Stimulated activated CD4-positive, alpha-beta T cell treated with anti-CD3 and anti-CD28 coated beads, Interleukin-12 subunit alpha, Interleukin-12 subunit beta, amount 100 ng/mL, for 24 hours (primary cell): ENCODE results near the gene OPCML.
A peak's percentile ranks its signal among the peaks of the same experiment; 100 is the strongest.

Experiments used
- DNase-seq, 2 experiments: peaks; one replicate each; pipeline ENCODE4 v3.0.0-alpha.2; 2020; ENCODE audit warnings: low read depth in 2 of 2

Gene OPCML

DNA sequence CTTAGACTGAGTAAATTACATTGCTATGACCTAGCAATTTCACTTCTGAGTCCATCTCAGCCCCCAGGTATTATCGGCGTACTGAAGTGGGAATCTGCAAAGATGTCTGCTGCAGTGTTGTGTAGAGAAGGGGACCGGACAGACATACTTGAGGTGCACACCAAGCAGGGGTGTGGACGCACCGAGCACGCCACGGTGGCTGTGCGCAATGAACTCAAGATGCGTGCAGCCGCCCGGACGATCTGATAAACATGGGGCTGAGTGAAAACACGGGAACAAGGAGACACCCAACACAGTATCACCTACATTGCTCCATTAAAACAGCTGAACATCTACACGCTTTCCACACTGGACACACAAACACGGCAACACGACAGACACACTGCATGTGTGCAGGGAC, 454.3 kb downstream of the OPCML start:
- DNase-seq, result no peak

GRCh38 chr11:133075351-133075750, 456.9 kb downstream of the OPCML start:
- no peak for DNase-seq

DNA sequence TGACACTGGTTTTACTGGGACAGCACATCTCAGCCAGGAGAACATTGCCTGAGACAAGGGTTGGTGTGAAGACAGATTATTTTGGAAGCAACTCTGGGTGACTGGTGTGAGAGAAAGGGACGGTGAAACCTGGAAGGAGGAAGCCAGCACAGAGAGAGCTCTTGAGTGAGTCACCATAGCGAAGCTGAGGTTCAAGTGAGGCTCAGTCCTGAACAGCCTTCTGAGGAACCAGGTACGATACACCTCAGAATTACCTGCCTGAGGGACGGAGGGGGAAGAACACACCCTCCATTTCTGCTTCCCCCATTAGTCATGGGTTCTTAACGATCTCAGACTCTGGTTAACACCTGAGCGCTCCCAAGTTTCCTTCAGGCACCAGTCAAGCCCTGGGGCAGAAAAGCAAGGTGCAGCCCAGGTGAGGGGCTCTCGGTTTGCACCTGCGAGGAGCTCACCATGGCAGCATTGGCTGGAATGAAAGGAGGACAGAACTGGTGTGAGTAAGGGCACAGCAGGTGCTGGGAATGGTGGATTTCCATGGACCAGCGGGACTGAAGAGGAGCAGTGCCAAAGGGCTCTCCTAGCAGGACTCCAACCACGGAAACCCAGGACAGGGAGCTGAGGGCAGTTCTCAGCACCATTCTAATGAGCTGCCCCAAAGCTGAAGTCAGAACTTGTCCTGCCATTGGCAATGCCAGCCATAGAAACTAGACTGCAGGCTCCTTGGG, 459.3 kb downstream of the OPCML start:
- no peak for DNase-seq

DNA sequence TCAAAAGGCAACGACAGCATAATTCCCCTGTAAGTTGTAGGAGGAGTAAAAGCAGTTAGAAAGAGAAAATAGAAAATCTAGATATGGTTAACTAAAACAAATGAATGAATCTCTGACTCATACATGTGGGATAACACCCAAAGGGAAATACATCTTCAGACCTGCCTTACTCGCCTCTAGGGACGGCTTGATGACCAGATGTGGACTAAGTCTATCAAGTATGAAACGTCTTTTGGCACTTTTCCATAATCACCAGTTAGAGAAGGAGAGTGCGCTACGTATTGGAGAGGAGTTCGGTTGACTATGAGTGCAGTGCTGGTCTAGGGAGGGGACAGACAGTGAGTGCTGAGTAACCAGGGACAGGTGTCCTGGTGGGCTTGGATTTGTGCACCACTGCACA, 459.9 kb downstream of the OPCML start:
- DNase-seq, result no peak

GRCh38 chr11:133070791-133071190, 461.5 kb downstream of the OPCML start:
- no peak for DNase-seq

- no peak for DNase-seq
Measured at GRCh38 chr11:133070021-133070713, 462.1 kb downstream of the OPCML start.

DNA sequence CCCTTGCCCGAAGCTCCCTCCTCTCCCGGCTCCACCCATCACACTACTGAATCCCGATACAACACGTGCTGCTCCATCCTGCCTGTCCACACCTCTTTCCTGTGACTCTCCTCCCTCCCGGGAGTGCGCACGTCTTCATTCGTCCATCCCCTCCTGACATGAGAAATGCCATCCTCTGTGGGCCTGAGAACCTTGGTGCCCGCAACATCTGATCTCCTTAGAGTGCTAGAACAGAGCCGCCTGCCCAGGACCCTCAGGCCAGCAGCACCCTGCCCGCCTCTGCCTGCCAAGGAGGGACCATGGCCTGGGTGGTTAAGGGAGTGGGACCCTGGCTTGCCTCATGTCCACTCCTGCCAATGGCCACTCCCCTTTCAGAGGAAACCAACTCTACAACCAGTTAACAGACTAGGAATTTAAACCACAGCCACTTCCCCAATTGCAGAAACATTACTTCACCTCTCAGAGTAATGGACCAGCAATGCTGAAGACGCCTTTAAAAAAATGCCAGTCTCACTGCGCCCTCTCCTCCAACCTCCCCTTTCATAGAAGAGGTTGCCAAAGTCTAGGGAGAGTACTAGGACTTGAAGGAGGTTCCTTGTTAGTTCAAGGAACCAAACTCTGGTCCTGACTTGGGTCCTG, 466.3 kb downstream of the OPCML start:
- DNase-seq, result no peak

GRCh38 chr11:133064961-133065360, 467.3 kb downstream of the OPCML start:
- DNase-seq, result no peak

DNA sequence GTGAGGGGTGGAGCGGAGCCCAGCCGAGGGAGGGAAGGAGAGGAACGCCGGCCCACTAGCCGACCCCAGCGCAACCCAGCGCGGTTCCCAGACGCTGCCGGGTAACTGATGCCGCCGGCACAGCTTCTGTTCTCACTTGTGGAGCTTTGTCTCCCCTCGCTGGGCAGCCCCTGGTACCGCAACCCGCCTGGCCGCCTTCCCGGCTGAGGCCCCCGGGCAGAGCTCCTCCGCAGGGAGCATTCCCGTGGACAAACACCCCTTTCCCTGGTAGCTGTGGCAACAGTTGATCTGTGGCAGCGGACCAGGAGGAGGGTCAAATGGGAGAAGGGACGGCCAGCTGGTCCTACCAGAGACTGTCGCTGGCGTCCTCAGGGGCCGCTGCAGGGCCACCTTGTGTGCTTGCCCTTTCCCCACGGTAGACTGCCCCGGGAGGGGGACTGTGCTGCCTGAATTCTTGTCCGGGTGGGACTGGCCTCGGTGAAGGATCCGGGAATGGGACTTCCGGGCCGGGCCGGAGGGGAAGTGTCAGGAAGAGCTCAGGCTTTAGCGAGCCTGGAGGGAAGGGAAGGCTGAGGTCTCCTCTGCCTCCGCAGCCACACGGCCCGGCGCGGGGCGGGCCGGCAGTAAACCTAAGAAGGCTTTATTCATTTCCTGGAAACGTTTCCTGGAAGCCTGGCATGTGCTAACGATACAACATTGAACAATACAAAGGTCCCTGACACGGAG, 468.0 kb downstream of the OPCML start:
- peak in 1 of 2 experiments; percentile 12 for DNase-seq

DNA sequence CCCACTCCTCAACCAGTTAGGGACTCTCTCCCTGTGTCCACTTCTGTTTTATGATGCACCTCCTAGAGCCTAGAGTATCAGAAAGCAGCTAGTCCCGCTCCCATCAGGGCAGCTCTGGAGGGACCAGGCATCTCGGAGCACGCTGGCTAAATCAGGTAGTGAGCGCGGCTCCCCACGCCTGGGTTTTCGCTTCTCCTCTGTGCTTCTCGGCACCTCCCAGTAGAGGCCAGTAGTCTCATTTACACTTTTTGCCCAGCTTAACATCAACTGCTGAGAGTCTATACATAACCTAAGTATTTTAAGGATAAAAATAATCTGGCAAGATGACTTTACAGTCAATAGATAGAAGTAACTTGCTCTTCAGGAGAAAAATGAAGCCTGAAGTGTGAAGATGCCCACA, 473.8 kb downstream of the OPCML start:
- DNase-seq, result no peak

DNA sequence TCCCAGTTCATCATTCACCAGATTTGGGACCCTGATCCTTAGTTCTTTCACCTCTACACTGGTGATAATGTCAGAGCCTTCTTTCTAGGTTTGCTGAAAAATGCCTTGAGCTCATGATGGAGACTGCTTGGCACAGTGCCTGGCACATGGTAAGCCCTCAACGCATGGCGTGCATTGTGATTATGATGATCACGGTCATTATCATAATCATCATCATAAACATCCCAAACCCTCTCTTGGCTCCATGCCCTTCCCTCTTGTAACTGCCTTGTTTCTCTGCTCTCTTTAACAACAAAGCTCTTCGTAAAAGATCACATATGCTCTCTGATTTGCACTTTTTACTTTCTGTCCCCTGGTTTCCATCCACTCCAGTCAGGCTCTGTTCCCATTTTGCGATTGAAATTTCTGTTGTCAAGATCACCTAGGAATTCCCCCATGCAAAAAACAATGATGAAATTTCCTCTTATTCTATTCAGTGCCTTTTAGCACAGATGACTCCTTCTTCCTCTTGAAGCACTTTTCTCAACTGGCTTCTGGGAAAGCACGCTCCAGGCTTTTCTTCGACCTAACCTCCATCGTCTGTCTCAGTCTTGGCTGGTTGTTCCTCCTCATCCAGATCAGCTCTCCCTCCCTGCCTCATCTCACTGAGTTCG, 479.1 kb downstream of the OPCML start:
- no peak for DNase-seq

DNA sequence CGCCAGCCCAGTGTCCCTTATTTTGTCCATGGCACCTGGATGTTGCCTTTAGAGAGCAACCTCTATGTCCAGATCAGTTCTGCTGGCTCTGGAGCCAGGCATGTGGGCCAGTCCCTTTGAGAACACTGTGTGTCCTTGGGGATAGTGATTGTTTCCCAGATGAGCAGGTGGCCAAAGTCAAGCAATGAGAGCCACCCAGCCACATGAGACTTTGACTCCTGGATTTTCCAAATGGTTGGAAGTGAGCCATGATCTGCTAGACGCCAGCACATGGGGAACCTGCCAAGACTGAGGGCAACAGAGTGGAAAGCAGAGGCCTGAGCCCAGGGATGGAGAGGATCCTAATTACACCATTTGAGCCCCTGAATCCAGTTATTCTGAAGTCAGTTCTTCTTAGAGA, 479.8 kb downstream of the OPCML start:
- DNase-seq, result no peak

DNA sequence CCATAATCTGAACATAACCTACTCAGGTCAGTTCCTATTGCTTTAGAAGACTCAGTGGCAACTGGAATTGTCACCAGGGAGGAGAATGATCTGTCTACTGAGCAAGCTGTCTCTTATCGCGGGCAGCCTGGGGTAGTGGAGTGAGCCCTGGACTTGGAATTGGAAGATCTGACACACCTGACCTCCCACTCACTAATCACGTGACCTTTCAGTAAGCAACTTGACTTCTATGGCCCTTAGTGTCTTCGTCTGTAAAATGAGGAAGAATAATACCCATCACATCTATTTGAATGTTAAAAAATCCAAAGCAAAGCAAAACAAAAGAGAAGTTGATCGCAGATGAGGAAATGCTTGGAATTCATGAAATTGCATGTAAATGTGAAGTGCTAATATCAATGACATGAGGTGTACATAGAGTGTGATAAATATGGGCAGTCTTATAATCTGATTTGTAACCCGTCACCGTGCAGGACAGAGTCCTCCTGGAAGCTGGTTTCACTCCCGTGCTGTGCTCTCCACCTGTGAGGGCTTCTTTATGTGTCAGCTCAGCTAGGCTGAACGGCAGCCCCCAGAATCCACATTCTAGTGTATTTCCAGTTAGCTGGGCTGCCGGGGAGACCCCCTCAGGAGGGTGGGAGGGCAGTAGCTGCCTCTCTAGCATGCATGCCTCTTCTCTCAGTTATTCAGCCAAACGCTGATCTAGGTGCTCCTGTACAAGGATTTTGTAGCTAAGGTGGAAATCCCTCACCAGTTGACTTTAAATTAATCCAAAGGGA, 482.9 kb downstream of the OPCML start:
- no peak for DNase-seq

- DNase-seq, result no peak
Measured at GRCh38 chr11:133048270-133048669, 484.0 kb downstream of the OPCML start.

DNA sequence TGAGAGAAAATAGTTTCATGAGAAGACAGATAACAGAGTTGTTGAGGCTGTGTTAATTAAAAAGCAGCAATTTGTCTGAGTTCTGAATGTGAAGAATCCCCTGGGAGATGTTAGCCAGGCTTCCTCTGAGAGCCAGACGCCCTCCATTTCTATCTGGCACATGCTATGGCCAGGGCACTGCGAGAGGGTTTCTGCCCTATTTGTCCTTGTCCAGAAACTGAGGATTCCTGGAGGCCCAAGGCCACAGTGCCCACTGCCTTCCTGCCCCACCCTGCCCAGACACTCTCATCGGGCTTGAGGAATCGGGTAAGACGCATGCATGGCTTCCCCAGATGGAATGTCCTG, 484.6 kb downstream of the OPCML start:
- no peak for DNase-seq

GRCh38 chr11:133047036-133047770, 485.1 kb downstream of the OPCML start:
- no peak for DNase-seq

DNA sequence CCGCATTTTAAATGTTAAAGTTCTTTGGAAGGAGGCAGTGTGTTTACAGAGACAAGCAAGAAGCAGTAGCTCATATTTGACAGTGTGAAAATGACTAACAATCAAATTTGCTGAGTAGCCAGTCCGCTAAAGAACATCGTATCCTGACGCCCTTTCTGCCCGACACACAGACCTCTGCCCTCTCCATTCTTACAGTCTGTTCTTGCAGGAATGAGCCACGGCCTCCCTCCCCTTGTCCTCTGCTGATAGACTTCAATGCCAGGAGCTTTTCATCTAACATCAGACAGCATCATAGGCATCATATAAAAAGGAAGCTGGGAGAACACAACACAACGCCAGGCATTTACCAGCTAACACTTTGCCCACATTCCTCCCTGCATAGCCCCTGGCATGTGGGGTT, 486.0 kb downstream of the OPCML start:
- DNase-seq, result no peak

GRCh38 chr11:133041928-133042882, 490.1 kb downstream of the OPCML start:
- no peak for DNase-seq

- no peak for DNase-seq
Measured at GRCh38 chr11:133041181-133041580, 491.1 kb downstream of the OPCML start.
